EH (cell line): ENCODE results near the gene ITIH4.
A peak's percentile ranks its signal among the peaks of the same experiment; 100 is the strongest.

Source experiments
- DNase-seq: peaks from one replicate; pipeline ENCODE4 v3.0.0-alpha.2; 2015; ENCODE audit warnings: low read depth

The ITIH4 gene

DNA sequence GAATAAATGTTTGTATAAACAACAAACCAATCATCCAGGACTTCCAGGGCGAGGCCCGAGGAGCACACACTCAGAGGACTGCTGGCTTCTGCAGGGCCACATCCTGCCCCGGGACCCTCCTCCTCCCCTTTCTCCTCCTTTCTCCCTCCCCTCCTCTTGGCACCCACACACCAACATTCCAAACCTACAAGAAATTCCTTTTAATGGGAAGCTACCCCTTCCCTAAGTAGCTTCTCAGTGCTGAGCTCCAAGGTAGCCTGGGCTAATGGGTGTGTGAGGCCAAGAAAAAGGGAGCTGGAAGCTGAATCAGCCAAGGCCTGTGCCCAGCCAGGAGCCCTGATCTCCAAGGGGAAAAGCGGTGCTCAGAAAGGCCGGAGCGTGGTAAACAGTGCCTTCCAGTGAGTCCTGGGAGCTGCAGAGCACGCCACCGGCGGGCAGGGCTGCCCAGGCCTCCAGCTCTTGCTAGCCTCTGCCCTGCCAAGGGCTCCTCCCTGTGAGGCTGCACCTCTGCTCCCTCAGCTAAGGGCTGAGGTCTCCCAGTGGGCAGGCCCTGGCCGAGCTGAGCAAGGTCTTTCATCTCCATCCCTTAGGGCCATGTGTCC, 32.0 kb downstream of the ITIH4 start:
- peak; percentile 22 for DNase-seq

DNA sequence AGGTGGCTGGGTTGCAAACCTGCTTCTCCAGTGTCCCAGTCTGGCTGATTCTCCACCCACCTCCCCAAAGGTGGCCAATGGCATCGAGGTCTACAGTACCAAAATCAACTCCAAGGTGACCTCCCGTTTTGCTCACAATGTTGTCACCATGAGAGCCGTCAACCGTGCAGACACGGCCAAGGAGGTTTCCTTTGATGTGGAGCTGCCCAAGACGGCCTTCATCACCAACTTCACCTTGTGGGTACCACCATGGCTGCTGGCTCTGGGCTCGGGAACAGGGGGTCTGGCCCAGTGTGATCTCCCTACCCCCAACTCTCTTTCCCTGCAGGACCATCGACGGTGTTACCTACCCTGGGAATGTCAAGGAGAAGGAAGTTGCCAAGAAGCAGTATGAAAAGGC, 34.1 kb downstream of the ITIH4 start:
- DNase-seq: no peak

DNA sequence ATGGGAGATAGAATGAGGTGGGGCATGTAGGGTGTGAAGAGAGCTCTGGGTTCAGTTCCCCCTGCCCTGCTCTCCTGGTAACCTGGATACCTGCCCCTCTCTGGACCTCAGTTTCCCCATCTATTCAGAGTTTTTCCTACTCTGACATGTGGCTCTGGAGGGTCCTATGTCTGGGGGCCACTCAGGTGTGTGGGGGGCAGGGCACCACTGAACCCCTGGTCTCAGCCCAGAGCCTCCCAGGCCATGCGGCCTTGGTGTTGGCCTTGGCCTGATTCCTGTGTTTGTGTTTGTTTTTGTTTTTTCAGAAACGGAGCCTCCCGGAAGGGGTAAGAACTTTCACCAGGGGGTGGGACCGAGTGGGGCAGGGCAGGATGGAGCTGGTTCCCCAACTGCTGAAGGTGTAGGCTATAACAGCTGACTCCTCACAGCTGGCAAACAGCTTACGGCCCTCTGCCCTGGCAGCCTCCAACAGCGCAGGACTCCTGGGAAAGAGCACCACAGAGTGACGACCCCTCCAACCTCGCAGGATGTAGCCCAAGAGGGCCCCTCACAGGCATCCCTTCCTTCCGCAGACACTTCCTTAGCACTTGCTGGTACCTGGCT, 35.1 kb downstream of the ITIH4 start:
- DNase-seq: no peak

DNA sequence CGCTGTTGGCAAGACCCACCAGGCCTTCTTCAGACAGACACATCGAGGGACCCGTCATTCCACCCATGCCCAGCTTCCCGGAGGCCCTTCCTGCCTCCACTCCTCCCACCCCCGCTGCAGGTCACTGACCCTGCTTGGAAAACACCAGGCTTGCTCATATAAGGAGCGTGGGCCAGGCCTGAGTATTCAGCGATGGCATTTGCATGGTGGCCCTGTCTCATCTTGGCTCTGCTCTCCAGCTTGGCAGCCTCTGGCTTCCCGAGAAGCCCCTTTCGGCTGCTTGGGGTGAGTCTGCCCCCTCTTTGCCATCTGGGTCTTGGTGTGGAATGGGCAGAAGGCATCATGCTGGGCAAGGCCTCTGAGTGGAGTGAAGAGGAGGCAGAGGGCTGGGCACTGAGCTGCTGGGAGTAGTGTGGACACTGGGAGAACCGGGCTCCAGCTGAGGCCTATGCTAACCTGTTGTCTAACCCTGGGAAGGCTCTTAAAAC, 35.8 kb downstream of the ITIH4 start, which contains the start of gene ITIH3:
TSS of gene ITIH3 (plus strand) at position 185 of the 488 bp plus-strand sequence. CDS start at position 193, 8 bp downstream.
- peak; percentile 15 for DNase-seq

DNA sequence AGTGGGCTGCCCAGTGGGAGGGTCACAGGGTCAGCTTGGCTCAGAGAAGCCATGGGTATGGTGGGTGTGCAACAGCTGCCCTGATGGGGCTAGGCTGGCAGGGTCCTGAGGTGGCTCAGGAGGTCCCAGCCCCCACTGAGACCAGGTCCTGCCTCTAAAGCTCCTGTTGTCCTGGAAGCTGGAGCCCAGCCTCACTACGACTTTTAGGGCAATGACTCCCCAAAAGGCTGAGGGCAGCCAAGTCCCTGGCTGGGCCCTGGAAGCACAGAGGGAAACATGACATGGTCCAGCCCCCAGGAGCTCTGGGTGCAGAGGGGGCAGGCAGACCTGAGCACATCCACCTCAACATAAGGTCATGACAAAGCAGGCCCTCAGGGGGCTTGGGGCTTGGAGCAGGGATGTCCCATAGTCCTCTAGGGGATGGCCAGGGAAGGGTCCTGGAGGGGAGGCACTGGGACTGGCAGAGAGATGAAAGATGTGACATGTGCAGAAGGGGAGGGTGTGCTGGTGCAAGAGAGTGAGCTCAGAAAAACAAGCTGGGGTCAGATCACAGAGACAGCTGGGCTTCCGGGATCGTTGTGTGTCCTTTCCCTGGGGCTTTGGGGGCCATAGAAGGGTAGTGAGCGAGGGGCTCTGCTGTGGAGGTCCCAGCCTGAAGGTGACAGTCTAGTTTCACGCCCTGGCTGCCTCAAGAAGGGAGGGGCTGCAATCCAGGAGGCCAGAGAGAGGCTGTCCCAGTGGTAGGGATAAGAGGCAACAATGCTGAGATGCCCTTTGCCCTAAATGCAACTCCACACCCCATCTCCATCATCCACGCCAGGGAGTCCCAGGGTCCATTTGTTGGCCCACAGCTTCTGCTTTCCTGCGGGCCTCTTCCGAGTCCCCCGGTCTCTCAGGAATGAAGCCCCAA, 36.5 kb downstream of the ITIH4 start:
- DNase-seq: no peak

DNA sequence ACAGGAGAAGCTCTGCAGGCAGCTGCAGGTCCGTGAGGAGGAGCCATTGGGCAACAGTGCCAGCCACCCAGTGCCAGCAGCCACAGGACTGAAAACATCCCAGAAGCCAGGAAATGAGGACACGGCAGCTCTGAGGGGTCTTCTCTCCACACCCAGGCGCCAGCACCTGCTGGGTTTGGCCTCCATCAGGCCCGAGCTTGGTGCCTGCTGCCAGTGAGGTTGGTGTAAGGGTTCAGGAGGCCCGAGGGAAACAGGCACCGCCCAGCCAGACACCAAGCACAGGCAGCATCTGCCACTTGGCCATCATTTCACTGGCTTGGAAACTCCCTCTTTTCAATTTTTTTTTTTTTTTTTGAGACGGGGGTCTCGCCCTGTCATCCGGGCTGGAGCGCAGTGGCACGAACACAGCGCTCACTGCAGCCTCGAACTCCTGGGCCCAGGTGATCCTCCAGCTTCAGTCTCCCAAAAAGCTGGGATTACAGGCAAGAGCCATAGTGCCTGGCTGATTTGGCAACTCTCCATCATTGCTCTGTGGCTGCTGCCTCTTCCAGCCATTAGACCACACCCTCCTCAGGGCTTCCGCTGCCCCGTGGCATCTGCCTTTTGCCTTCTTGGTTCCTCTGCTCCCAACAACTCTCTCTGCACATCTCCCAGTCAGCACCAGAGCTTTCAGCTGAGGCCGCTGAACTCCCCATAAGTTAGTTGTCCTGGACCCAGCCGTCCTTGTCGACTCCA, 37.3 kb downstream of the ITIH4 start:
- peak; percentile 53 for DNase-seq

DNA sequence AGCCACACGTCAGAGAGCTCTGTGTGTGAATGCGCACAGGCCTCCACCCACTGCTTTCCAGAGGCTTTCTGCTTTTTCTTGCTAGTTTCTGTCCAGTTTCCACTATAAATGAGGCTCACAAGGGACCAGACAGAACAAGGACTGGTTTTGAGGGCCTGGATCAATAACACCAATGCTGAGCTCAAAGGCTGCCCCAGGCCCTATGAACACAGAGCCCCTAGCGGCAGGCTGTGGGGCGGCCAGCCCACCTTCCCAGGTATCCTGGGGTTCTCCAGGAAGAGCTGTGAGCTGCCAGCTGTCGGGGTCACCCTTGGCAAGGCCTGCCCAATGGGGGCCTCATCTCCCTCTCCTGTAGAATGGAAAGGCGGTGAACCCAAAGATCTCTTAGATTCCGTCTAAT, 38.1 kb downstream of the ITIH4 start:
- DNase-seq: no peak

DNA sequence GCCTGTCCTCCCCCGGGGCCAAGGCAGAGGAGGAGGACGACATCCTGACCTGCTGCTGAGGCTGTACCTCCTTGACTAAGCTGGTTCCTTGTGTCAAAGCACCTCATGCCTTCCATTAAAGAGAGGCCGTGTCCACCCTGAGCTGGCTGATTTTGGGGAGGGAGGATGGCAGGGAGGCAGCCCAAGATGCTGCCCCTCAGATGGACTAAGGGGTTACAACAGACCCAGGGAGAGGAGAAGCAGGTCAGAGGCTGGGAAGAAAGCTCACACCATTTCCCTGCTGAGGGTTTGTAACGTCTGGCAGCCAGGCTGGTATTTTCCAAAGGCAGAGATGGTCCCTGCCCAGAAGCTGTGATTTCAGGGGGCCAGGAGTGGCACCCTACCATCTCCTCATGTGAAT, 38.5 kb downstream of the ITIH4 start:
- no peak for DNase-seq

DNA sequence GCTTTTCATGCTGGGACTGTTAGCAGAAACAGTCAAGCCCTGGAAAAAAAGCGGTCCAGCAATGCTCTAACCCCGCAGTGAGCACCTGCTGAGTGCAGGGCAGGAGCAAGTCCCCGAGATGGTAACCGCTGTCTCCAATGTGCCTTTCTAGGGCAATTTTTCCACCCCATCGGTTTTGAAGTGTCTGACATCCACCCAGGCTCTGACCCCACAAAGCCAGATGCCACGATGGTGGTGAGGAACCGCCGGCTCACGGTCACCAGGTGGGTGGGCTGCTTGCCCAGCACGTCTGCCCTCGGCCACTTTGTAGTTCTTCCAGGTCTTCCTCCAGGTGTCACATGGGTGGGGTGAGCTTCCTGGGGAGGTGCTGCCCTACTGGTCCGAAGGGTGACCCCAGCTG, 39.1 kb downstream of the ITIH4 start:
- no peak for DNase-seq

DNA sequence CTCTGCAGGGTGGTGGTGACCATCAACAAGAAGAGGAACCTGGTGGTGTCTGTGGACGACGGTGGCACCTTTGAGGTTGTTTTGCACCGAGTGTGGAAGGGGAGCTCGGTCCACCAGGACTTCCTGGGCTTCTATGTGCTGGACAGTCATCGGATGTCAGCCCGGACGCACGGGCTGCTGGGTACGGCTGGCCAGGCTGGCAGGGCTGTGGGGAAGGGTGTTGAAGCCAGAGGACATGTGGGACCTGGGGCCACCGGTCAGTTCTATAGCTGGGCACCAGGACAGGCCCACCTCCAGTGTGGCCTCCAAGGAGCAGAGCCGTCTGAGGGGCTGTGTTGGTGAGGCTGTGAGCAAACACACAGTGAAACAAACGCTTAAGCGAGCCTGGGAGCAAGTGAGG, 39.7 kb downstream of the ITIH4 start:
- DNase-seq: no peak

DNA sequence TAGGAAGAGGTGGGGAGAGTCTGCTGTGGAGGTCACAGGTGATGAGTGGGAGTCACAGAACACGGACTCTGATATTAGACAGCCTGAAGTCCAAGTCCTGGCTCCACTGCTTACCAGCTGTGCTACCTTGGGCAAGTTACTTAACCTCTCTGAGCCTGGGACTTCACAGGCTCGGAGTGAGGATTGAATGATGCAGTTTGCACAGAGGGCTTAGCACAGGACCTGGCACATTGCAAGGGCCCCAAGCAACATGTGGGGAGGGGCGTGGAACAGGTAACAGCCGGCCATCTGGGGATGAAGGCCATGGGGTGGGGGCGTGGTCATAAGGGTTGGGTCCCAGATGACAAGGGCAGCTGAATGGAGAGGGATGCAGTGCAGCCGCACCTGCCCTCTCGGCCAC, 40.1 kb downstream of the ITIH4 start:
- DNase-seq: no peak

DNA sequence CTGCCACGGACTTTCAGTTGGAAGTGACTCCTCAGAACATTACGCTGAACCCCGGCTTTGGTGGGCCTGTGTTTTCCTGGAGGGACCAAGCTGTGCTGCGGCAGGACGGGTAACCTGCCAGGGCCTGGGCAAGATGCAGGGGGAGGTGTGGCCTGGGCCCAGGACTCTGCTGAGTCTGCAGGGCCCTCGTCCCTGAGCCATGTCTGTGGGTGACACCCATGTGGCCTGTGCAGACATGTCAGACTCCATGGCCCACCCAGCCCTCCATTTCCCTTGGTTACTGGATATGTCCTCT, 40.8 kb downstream of the ITIH4 start:
- DNase-seq: no peak

DNA sequence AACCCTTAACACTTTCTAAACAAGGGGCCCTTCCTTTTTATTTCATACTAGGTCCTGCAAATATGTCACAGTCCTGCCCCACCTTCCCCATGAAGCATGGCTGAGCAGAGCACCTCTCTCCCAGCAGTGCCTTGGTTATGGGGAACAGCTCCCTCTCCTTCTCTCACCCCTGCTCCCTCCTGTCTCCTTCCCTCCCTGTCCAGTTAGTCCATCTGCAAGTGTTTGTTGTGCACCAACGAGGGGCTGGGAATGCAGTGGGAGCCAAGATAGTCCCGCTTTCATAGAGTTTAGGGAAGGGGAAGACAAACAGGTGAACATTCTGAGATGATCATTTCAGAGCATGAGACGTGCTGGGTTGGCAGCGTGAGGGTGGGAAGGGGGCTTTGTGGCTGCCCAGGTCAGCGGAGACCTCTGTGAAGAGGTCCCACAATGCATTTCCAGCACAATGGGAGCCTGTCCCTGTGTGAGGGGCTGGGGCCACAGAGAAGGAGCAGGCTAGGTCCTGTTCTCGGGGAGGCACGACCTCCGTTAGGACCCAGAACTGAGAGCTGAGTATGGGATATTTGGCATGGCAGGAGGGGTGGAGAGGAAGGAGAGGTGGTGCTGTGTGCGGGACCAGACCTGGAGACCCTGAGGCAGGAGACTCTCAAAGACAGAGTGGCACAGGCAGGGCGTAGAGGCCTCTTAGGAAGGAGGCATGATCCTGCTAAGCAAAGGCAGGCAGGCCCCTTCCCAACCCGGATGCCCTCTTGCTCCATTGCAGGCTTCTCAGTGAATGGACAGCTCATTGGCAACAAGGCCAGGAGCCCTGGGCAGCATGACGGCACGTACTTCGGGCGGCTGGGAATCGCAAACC, 41.4 kb downstream of the ITIH4 start:
- no peak for DNase-seq

DNA sequence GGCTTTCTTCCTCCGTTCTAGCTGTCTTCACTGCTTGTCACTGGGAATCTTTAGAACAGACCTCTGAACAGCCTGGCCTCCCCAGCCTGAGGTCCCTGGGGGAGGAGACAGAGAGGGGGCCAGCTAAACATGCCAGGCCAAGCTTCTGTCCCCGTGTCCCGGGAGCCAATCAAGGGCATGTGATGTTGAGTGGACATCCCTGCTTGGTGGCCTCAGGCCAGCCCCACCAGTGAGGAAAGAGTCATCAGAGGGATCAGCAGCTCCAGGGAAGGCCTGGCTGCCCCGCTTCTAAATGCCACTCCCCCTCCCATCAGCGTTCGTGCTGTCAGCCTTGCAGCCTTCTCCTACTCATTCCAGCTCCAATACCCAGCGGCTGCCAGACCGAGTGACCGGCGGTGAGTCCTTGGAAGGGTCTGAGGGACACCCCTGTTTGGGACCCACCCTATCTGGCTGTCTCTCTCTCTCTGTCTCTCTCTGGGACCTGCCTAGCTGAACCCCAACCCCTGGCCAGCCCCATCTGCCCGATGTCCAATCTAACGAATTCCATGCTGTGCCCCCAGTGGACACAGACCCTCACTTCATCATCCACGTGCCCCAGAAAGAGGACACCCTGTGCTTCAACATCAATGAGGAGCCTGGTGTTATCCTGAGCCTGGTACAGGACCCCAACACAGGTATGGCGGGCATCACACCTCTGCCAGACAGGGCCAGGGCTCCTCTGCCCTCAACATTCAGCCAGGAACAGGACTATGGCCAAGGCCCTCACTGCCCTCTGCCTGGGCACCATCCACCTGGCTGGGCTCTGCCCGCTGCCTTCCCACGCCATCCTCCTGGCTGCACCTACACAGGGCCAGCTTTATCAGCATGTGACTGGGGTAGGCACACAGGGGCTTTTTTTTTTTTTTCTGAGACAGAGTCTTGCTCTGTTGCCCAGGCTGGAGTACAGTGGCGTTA, 42.5 kb downstream of the ITIH4 start:
- DNase-seq: peak; percentile 41

DNA sequence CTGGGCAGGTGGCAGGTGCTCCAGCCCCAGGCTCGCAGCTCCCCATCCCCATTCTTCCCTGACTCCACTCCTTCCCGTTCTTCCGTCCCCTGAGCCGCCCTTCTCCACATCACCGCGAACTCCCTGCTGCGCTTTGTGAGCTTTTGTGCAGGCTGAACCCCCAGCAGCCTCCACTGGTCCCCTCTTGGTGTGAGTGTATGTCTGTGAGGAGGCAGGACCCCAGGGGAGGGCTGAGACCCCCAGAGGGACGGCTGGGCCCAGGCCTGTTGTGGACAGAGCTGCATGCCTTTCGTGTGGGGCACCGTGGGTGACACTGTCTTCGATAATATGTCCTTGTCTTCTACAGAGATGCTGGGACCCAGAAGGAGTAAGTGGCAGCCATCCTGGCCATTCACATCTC, 43.2 kb downstream of the ITIH4 start:
- DNase-seq: no peak

DNA sequence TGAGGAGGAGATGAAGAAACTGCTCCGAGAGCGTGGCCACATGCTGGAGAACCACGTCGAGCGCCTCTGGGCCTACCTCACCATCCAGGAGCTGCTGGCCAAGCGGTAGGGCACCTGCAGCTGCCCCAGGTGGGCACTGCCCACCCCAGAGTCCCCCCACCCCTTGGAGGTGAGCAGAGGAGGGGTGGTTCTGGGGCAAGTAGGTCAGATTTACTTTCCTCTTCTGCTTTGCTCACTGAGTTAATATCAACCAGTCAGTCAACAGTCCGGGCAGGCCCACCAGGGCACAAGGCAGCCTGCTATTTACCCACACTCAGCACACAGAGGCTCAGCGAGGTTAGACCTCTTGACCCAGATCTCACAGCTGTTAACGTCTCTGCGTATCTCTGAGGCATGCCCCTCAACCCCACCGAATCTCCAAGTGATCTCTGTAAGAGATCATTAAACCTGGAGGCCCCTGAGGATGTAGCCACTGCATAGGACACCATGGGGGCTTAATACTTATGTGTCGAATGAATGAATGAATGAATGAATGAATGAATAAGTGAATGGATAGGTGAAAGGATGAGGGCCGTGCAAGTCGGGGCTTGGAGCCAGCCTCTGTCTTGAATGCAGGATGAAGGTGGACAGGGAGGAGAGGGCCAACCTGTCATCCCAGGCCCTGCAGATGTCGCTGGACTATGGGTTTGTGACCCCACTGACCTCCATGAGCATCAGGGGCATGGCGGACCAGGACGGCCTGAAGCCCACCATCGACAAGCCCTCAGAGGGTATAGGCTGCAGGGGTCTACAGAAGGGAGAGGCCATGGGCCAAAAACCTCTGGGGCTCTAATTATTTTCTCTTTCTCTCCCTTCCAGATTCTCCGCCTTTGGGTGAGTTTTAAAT, 43.9 kb downstream of the ITIH4 start:
- no peak for DNase-seq

DNA sequence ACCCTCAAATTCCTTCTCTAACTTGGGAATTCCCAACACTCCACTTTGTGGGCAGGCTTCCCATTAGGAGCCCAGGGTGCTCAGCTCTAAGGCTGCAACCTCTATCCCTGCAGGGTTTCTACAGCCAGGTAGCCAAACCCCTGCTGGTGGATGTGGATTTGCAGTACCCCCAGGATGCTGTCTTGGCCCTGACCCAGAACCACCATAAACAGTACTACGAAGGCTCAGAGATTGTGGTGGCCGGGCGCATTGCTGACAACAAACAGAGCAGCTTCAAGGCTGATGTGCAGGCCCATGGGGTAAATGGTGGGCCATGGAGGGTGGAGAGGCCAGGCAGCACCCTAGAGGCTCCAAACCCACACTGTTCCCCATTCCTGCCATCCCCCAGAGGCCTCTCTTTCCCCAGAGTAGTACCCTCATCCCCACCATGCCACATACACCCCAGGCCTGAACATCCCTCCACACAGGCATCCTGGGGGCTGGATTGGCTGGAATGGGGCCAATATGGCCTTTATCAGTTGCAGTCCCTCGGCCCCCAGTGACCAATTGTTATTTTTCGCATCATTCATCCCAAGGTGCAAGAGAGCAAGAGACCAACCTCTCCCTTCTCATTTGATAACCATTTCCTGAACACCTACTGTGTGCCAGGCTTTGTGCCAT, 45.4 kb downstream of the ITIH4 start:
- no peak for DNase-seq

DNA sequence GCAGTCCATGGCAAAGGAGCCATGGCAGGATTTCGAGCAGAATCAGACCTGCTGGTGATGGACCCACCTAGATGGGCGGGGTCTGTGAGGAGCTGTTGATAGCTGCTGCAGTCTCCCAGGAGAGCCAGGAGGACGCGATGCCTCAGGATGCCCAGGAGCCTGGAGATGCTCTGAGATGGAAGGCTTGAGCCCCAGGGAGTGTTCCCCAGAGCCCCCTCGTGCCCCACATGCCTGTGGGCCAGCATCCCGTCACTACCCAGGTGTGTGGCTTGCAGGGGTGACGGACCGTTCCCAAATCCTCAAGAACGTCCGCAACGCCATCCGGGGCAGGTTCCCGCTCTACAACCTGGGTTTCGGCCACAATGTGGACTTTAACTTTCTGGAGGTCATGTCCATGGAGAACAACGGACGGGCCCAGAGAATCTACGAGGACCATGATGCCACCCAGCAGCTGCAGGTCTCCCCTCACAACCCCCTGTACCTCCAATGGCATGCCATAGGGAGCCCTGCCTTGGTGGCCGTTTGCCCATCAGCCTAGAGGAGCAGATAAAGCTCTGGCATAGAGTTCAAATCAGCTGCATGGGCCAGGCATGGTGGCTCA, 46.4 kb downstream of the ITIH4 start:
- DNase-seq: no peak
